ENCODE measurements around the gene DHX38. TPM values are rescaled to one million over a fixed set of nuclear protein-coding genes. Genes with fewer than 3 reads are reported as not detected.

The DHX38 gene
- total RNA-seq, 1 experiment from 2014 or later: 32.3 TPM

Other genes with a start within 250 kb of the DHX38 start
- 10.5 and 15.0 TPM in 2 replicates for gene ATXN1L, start 247.9 kb upstream of the DHX38 start, total RNA-seq (2014; rRNA removed; shearing (Covaris generic))
- gene ZNF821, start 209.7 kb upstream of the DHX38 start, total RNA-seq (2014; rRNA removed; shearing (Covaris generic)): 12.9 and 13.8 TPM in 2 replicates
- 233 and 241 TPM in 2 replicates for gene IST1, start 198.3 kb upstream of the DHX38 start, total RNA-seq (2014; rRNA removed; shearing (Covaris generic))
- not detected in 2 replicates for gene PKD1L3, start 93.4 kb upstream of the DHX38 start, total RNA-seq (2014; rRNA removed; shearing (Covaris generic))
- gene DHODH, start 85.1 kb upstream of the DHX38 start, total RNA-seq (2014; rRNA removed; shearing (Covaris generic)): 5.3 and 5.7 TPM in 2 replicates
- not detected in 2 replicates for gene HP, start 39.3 kb upstream of the DHX38 start, total RNA-seq (2014; rRNA removed; shearing (Covaris generic))
- gene HPR, start 30.6 kb upstream of the DHX38 start, total RNA-seq (2014; rRNA removed; shearing (Covaris generic)): not detected in 2 replicates
- 10.9 and 12.0 TPM in 2 replicates for gene TXNL4B, start 227 bp upstream of the DHX38 start, total RNA-seq (2014; rRNA removed; shearing (Covaris generic))
- 0.30 and 1.0 TPM in 2 replicates for gene PMFBP1, start 78.3 kb downstream of the DHX38 start, total RNA-seq (2014; rRNA removed; shearing (Covaris generic))